CD14-positive monocyte (primary cell): Measurements from ENCODE around the gene SERPINB1. TPM values are rescaled to one million over a fixed set of nuclear protein-coding genes. Genes with fewer than 3 reads are reported as not detected.

Experiments used
- DNase-seq, 3 donors: peaks; one replicate each; pipeline ENCODE4 v3.0.0-alpha.2; 2011 to 2022
- H2AFZ ChIP-seq: 2 replicates; pipeline ENCODE4 v1.6.0; 2012; ENCODE audit warnings: mild to moderate bottlenecking, low read depth, low read length, inconsistent platforms; ENCODE audit not compliant: insufficient read depth, poor library complexity, severe bottlenecking
- H3K27ac ChIP-seq, 2 donors: 1 replicate in 1 of 2; 2 replicates in 1 of 2; pipeline ENCODE4 v1.5.1; 2012 to 2013; ENCODE audit warnings: low read length in 2 of 2, control low read depth in 1 of 2, inconsistent platforms in 1 of 2, low read depth in 1 of 2, mild to moderate bottlenecking in 1 of 2
- H3K27me3 ChIP-seq, 2 donors: one replicate each; pipeline versions ENCODE4 v1.6.0 to v1.6.1; 2011 to 2013; ENCODE audit warnings: low read length in 2 of 2; ENCODE audit not compliant: control insufficient read depth in 2 of 2, insufficient read depth in 2 of 2
- H3K36me3 ChIP-seq, 2 donors: replicated peaks in 1 of 2; 1 replicate in 1 of 2; 2 replicates in 1 of 2; pipeline versions ENCODE4 v1.5.1 to v1.6.1; 2012 to 2013; ENCODE audit warnings: low read length in 2 of 2, control low read depth in 1 of 2, inconsistent platforms in 1 of 2, mild to moderate bottlenecking in 1 of 2; ENCODE audit not compliant: insufficient read depth in 2 of 2, control insufficient read depth in 1 of 2
- H3K4me1 ChIP-seq, 2 donors: 1 replicate in 1 of 2; 2 replicates in 1 of 2; pipeline versions ENCODE4 v1.5.1 to v1.6.1; 2012 to 2013; ENCODE audit warnings: low read length in 2 of 2, control low read depth in 1 of 2, inconsistent platforms in 1 of 2, mild to moderate bottlenecking in 1 of 2, moderate library complexity in 1 of 2; ENCODE audit not compliant: insufficient read depth in 2 of 2, control insufficient read depth in 1 of 2
- H3K4me2 ChIP-seq: replicated peaks from 2 replicates; pipeline ENCODE3; 2012; ENCODE audit warnings: low read length, moderate library complexity, mild to moderate bottlenecking; ENCODE audit not compliant: poor library complexity, severe bottlenecking; ENCODE audit errors: extremely low read depth
- H3K4me3 ChIP-seq, 3 experiments: fragments of 200-600 bp in 1 of 3; sonication (generic) in 1 of 3; replicated peaks in 1 of 3; 1 replicate in 2 of 3; 2 replicates in 1 of 3; pipeline ENCODE4 v1.5.1; 2011 to 2013; ENCODE audit warnings: low read length in 3 of 3, mild to moderate bottlenecking in 3 of 3, control low read depth in 2 of 3, low read depth in 2 of 3, inconsistent platforms in 1 of 3, moderate library complexity in 1 of 3
- H3K79me2 ChIP-seq: 2 replicates; pipeline ENCODE4 v1.6.0; 2012; ENCODE audit warnings: mild to moderate bottlenecking, control low read depth, inconsistent platforms, low read length, moderate library complexity; ENCODE audit not compliant: insufficient read depth
- H3K9ac ChIP-seq: 2 replicates; pipeline ENCODE4 v1.6.0; 2017; ENCODE audit warnings: low read length, mild to moderate bottlenecking; ENCODE audit not compliant: insufficient read depth, poor library complexity, severe bottlenecking
- H3K9me3 ChIP-seq, 2 donors: replicated peaks in 1 of 2; 1 replicate in 1 of 2; 2 replicates in 1 of 2; pipeline versions ENCODE4 v1.5.1 to v1.6.1; 2012 to 2013; ENCODE audit warnings: low read length in 2 of 2, control low read depth in 1 of 2; ENCODE audit not compliant: control insufficient read depth in 1 of 2, insufficient read depth in 1 of 2
- H4K20me1 ChIP-seq: 2 replicates; pipeline ENCODE4 v1.6.0; 2012; ENCODE audit warnings: mild to moderate bottlenecking, low read length, control low read depth, moderate library complexity; ENCODE audit not compliant: insufficient read depth
- H3K27ac Mint-ChIP-seq, 7 donors: one replicate each; pipeline ENCODE4 v1.8.0; 2020; ENCODE audit warnings: mild to moderate bottlenecking in 7 of 7, mixed read lengths in 7 of 7, moderate library complexity in 6 of 7, inconsistent platforms in 2 of 7
- H3K27me3 Mint-ChIP-seq, 3 donors: one replicate each; pipeline ENCODE4 v1.8.0; 2021 to 2022; ENCODE audit warnings: low read depth in 3 of 3, mild to moderate bottlenecking in 3 of 3, mixed read lengths in 3 of 3, moderate library complexity in 3 of 3, inconsistent platforms in 1 of 3
- H3K36me3 Mint-ChIP-seq, 2 donors: one replicate each; pipeline ENCODE4 v1.8.0; 2020; ENCODE audit warnings: mixed read lengths in 2 of 2, inconsistent platforms in 1 of 2, mild to moderate bottlenecking in 1 of 2
- H3K4me1 Mint-ChIP-seq: one replicate; pipeline ENCODE4 v1.8.0; 2020; ENCODE audit warnings: mild to moderate bottlenecking, mixed read lengths
- H3K4me3 Mint-ChIP-seq, 2 donors: one replicate each; pipeline ENCODE4 v1.8.0; 2020; ENCODE audit warnings: mild to moderate bottlenecking in 2 of 2, mixed read lengths in 2 of 2, moderate library complexity in 1 of 2
- H3K9me3 Mint-ChIP-seq, 7 donors: one replicate each; pipeline ENCODE4 v1.8.0; 2020 to 2022; ENCODE audit warnings: mixed read lengths in 7 of 7, mild to moderate bottlenecking in 6 of 7, moderate library complexity in 6 of 7, inconsistent platforms in 2 of 7
- CTCF ChIP-seq: fragments of 200-600 bp; IDR thresholded peaks from one replicate; pipeline ENCODE4 v1.8.0; 2022; ENCODE audit warnings: antibody characterized with exemption, mild to moderate bottlenecking
- WGBS: methylation state at CpG from one replicate; pipeline ENCODE4 v1.1.5; 2013; ENCODE audit warnings: missing lambda C conversion rate; ENCODE audit not compliant: insufficient coverage; 5-methylcytosine and 5-hydroxymethylcytosine counted together
- intact Hi-C, 2 donors: fragments of 100-400 bp; cut with micrococcal nuclease; formaldehyde crosslinking; loops; one replicate each; pipeline versions ENCODE4 v1.15.0 to v1.15.1; 2023
- polyA plus RNA-seq, 3 donors: library from polyadenylated mRNA; depleted of rRNA in 1 of 3; unstranded in 2 of 3; stranded (reverse) in 1 of 3; fragments of 300-500 nt in 2 of 3; fragments of >200 nt in 1 of 3; fragmentation: Illumina TruSeq in 2 of 3; gene quantifications; 1 replicate in 2 of 3; 2 replicates in 1 of 3; pipeline ENCODE4 v1.2.3, GENCODE V29; 2012 to 2021

Gene SERPINB1
- polyA plus RNA-seq, 3 donors, result 126 to 307 (median 306) TPM

GRCh38 chr6:2852921-2853322 is 11.3 kb upstream of the SERPINB1 start:
- peak; percentile 70 to 96 (median 78) for DNase-seq
- TF ChIP-seq CTCF, result no peak
- peak overlapping the region; percentile 89 to 99 for H3K27ac ChIP-seq
- H3K9ac ChIP-seq, result peak overlapping the region; percentile 74
- Mint-ChIP-seq H3K27ac (peak overlapping the region; percentile 97 to 100 (median 99)), H3K4me1 (peaks cover 62% of the 10 kb centered on the region), H3K9me3 (no peaks in the 10 kb centered on the region), H3K36me3 (peaks cover 0 to 3% of the 10 kb centered on the region in 2 donors), H3K4me3 (peak overlapping the region in 1 of 2 donors; percentile 30), H3K27me3 (peaks cover 0 to 2% (median 0%) of the 10 kb centered on the region in 3 donors)
- no peaks in the 10 kb centered on the region for H3K27me3 ChIP-seq
- H3K4me1 ChIP-seq, result peaks cover 56% of the 10 kb centered on the region in 2 donors
- H3K4me3 ChIP-seq, result no peak overlapping the region
- 67% methylated on average over 8 of the region's 10 CpGs for WGBS
- intact Hi-C loops, result loop anchor here in 1 of 2 donors (5.0 kb wide), 1 partner anchor 34 kb away; no protein-coding TSS in a partner anchor
- no peaks in the 10 kb centered on the region for H3K9me3 ChIP-seq
- H3K79me2 ChIP-seq, result no peaks in the 10 kb centered on the region
- H2AFZ ChIP-seq, result no peak overlapping the region
- H4K20me1 ChIP-seq, result no peaks in the 10 kb centered on the region
- H3K4me2 ChIP-seq, result no peak overlapping the region
- H3K36me3 ChIP-seq, result no peaks in the 10 kb centered on the region

- H3K9ac ChIP-seq, result no peak overlapping the region
- H2AFZ ChIP-seq, result no peak overlapping the region
- no peak overlapping the region for H3K4me3 ChIP-seq
- no peaks in the 10 kb centered on the region for H3K79me2 ChIP-seq
- DNase-seq, result peak in 1 of 3 donors; percentile 31
- Mint-ChIP-seq H3K27ac (peak overlapping the region; percentile 97 to 100 (median 99)), H3K4me3 (no peak overlapping the region), H3K9me3 (no peaks in the 10 kb centered on the region), H3K4me1 (peaks cover 58% of the 10 kb centered on the region), H3K36me3 (peaks cover 0 to 3% of the 10 kb centered on the region in 2 donors), H3K27me3 (peaks cover 0 to 2% (median 0%) of the 10 kb centered on the region in 3 donors)
- intact Hi-C loops, result loop anchor here in 1 of 2 donors (5.0 kb wide), 1 partner anchor 35 kb away; no protein-coding TSS in a partner anchor
- peaks cover 52% of the 10 kb centered on the region in 2 donors for H3K4me1 ChIP-seq
- H3K4me2 ChIP-seq, result no peak overlapping the region
- no peaks in the 10 kb centered on the region for H3K27me3 ChIP-seq
- WGBS, result 80% methylated on average over 6 of the region's 6 CpGs
- TF ChIP-seq CTCF, result no peak
- peak overlapping the region in 1 of 2 donors; percentile 99 for H3K27ac ChIP-seq
- no peaks in the 10 kb centered on the region for H4K20me1 ChIP-seq
- no peaks in the 10 kb centered on the region for H3K9me3 ChIP-seq
- no peaks in the 10 kb centered on the region for H3K36me3 ChIP-seq
Observed at GRCh38 chr6:2852514-2852855, 10.8 kb upstream of the SERPINB1 start.
